Activated CD4-positive, CD25-positive, alpha-beta regulatory T cell treated with anti-CD3 and anti-CD28 coated beads, Interleukin-2, amount 50 U/mL, for 72 hours (primary cell): ENCODE measurements around the gene JMJD8.

Experiments
- DNase-seq: peaks from one replicate; pipeline ENCODE4 v3.0.0; 2021

JMJD8 gene

DNA sequence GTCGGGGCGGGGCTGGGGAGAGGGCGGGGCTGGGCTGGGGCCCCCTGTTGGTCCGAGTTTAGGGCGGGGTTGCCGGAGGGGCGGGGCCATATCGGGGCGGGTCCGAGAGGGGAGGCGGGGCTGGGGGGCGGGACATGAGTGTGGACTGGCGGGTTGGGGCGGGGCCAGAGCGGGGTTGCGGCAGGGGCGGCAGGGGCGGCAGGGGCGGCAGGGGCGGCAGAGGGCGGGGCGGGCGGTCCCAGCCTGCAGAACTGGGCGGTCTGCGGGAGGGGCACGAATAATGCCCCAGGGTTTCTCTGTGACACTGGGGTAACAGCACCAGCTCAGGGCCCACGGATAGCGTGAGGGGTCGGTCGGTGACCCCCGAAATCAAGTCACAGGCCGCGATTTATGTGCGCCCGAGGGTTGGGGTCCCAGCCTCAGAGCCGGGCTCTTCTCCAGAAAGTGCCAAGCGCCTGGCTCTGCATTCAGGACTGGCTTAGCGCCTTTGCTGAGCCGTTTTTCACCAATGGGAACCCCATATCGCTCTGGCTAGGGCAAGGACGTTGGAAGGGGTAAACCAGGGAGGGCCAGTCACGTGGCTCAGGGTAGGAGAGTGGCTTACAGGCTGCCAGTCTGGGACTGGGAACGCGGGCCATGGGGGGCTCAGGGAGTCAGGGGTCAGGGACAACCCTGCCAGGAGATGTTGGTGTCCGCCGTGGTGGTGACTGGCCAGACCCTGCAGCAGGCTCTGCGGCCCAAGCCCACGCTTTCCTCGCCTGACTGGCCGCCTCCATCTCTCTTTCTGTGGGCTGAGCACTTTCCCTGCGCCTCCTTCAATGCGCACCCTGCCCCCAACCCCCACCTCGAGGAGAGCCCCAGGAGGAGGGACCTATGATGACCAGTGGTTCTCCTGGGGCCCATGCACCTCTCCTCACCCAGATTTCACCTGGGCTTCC, 46.8 kb downstream of the JMJD8 start:
- no peak for DNase-seq

DNA sequence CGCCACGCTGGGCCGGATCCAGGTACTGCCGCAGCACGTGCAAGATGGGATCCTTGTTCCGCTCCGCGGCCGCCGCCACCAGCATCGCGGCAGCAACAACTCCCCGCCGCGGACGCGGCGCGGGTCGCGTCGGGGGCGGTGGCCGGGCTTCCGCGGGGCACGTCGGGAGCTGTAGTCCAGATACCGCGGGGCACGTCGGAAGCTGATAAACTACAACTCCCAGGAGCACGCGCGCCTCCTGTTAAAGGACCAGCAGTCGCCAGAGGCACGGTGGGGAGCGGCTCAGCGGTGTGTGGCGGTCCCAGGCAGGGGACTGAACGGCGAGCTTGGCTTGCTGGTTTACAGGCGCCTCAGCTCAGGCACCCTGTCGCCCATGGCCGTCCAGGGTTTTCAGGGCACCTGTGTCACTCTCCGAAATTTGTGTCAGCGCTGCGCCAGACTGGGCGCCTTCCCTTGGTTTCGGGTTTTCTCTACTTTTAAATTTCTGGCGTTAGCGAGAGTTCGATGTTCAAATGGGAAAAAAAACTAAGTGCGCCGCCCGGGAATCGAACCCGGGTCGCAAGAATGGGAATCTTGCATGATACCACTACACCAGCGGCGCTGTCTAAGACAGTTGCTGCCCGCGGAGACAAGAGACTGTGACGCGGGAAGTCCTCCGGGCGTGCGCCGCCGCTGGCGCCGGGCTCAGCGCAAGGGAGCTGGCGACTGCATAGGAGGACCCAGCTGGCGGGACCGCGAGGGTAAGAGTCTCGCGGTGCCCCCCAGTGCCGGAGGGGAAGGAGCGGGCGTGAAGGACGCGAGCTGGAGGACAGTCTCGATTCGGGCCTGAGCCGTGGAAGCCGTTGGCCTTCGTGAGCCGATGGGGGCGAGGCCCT, 47.7 kb downstream of the JMJD8 start, which contains the start of gene METTL26:
Gene METTL26, minus strand, starts transcription at position 100 of the 875 bp plus-strand sequence. Its CDS starts 15 bp downstream, at position 85.
- DNase-seq = peak; percentile 94

DNA sequence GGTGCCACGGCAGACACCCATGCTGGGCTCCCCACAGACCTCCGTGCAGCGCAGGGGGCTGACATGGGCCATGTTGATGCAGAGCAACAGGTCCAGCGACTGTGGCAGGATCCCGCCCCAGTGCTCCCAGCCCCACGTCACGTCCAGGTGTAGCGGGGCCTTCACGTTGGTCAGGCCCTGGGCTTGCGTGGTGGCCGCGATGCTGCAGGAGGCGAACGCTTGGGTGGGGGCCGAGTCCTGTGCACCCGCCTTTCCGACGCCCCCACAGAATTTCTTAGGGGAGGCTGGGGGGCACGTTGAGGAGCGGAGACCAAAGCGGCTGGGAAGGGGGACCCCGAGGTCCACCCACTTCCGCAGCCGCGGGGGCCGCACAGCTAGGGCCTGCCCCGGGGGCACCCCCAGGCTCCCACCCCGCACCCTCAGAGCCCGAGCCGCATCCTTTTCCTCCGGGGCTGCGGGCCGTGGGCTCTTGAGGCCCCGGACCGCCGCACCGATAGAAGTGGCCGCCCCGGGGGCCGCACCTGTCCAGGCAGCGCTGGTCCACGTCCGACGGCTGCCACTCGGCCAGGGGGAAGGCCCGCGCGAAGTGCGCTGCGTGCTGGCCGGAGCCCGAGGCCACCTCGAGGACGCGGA, 48.4 kb downstream of the JMJD8 start:
- no peak for DNase-seq

DNA sequence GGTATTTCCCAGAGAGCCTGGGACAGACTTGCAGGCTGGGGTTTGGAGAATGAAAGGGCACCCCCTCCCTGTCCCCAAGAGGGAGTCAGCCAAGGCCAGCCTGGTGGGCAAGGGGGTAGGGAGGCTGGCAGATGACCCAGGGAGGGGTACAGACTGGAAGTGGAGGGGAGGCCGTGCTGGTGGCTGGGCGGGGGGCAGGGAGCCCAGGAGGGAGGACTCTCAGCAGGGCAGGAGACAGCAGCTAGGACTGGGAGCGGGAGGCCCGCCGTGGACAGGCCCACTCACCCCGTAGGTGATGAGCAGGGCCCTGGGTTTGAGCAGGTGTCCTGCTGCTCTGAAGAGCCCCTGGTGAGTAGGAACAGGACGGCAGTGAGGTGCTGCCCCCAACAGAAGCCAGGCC, 49.1 kb downstream of the JMJD8 start:
- no peak for DNase-seq

DNA sequence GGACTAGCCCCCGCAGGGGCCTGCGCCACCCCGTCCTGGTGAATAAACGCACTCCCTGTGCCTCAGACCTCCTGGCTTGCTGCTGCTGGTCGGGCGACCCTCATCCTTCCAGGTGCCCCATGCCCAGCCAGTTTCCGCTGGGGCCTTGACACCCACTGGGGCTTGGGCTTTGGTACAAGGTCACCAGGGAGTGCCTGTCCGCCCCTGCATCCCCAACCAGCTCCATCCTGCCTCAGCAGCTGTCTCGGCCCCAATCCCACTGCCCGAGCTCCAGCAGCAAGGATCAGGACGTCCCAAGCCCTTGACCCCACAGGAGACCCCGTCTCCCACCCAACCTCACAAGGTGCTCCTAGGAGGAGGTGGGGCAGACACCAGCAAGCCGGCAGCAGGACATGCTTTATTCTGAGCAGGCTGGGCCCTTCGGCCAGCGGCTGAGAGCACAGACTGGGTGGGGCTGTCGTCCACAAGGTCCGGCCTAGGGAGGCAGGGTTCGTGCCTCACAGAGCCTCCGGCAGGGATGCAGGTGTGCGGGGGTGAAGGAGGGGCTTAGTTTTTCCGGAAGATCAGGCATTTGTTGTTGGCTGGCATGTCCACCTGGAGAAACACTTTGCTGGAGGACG, 50.0 kb downstream of the JMJD8 start:
- no peak for DNase-seq

DNA sequence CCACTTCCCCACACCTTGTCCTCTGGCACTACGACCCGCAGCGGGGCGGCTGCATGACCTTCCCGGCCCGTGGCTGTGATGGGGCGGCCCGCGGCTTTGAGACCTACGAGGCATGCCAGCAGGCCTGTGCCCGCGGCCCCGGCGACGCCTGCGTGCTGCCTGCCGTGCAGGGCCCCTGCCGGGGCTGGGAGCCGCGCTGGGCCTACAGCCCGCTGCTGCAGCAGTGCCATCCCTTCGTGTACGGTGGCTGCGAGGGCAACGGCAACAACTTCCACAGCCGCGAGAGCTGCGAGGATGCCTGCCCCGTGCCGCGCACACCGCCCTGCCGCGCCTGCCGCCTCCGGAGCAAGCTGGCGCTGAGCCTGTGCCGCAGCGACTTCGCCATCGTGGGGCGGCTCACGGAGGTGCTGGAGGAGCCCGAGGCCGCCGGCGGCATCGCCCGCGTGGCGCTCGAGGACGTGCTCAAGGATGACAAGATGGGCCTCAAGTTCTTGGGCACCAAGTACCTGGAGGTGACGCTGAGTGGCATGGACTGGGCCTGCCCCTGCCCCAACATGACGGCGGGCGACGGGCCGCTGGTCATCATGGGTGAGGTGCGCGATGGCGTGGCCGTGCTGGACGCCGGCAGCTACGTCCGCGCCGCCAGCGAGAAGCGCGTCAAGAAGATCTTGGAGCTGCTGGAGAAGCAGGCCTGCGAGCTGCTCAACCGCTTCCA, 50.6 kb downstream of the JMJD8 start:
- DNase-seq = no peak

DNA sequence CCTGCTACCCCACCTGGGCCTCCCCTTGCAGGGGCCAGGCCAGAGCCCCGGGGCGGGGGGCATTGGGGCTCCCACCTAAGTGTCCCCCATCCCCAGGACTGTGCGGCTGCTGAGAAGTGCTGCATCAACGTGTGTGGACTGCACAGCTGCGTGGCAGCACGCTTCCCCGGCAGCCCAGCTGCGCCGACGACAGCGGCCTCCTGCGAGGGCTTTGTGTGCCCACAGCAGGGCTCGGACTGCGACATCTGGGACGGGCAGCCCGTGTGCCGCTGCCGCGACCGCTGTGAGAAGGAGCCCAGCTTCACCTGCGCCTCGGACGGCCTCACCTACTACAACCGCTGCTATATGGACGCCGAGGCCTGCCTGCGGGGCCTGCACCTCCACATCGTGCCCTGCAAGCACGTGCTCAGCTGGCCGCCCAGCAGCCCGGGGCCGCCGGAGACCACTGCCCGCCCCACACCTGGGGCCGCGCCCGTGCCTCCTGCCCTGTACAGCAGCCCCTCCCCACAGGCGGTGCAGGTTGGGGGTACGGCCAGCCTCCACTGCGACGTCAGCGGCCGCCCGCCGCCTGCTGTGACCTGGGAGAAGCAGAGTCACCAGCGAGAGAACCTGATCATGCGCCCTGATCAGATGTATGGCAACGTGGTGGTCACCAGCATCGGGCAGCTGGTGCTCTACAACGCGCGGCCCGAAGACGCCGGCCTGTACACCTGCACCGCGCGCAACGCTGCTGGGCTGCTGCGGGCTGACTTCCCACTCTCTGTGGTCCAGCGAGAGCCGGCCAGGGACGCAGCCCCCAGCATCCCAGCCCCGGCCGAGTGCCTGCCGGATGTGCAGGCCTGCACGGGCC, 51.4 kb downstream of the JMJD8 start:
- DNase-seq = no peak

DNA sequence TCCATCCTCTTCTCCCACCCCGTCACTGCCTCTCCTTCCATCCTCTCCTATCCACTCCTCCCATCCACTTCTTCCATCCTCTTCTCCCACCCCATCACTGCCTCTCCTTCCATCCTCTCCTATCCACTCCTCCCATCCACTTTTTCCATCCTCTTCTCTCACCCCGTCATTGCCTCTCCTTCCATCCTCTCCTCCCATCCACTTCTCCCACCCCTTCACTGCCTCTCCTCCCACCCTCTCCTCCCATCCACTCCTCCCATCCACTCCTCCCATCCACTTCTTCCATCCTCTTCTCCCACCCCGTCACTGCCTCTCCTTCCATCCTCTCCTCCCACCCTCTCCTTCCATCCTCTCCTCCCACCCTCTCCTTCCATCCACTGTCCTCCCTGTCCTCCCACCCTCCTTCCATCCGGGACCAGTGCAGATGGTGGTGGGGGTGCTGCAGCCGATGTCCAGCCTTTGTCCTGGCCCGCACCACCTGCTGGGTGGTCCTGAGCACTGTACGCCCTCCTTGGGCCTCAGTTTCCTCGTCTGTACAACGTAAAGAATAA, 52.3 kb downstream of the JMJD8 start:
- no peak for DNase-seq
